Uterus (tissue), 4 donors: ENCODE data around the gene CXCL12. TPM values are rescaled to one million over a fixed set of nuclear protein-coding genes. Genes with fewer than 3 reads are reported as not detected.

Experiments
- DNase-seq, 2 donors: peaks; one replicate each; pipeline ENCODE4 v3.0.0-alpha.2; 2019 to 2020
- H3K27ac ChIP-seq, 2 donors: fragments of 200-600 bp; sonication (generic); 1 replicate in 1 of 2; 2 replicates in 1 of 2; pipeline ENCODE4 v1.5.1; 2016 to 2018
- H3K27me3 ChIP-seq, 2 donors: fragments of 200-600 bp; sonication (generic); one replicate each; pipeline ENCODE4 v1.5.1; 2018 to 2019; ENCODE audit warnings: control low read depth in 1 of 2
- H3K36me3 ChIP-seq, 2 donors: fragments of 200-600 bp; sonication (generic); one replicate each; pipeline ENCODE4 v1.5.1; 2019; ENCODE audit warnings: control low read depth in 1 of 2
- H3K4me1 ChIP-seq, 2 donors: fragments of 200-600 bp; sonication (generic); one replicate each; pipeline ENCODE4 v1.5.1; 2018 to 2019; ENCODE audit warnings: control low read depth in 1 of 2
- H3K4me3 ChIP-seq, 2 donors: fragments of 200-600 bp; sonication (generic); 1 replicate in 1 of 2; 2 replicates in 1 of 2; pipeline ENCODE4 v1.5.1; 2018 to 2019; ENCODE audit warnings: mild to moderate bottlenecking in 1 of 2
- H3K9me3 ChIP-seq, 2 donors: fragments of 200-600 bp; sonication (generic); one replicate each; pipeline ENCODE4 v1.5.1; 2019; ENCODE audit warnings: control low read depth in 1 of 2
- CTCF ChIP-seq, 4 experiments: fragments of 200-600 bp in 2 of 4; fragments of 450-650 bp in 2 of 4; sonication (generic) in 2 of 4; IDR thresholded peaks; one replicate each; pipeline ENCODE4 v1.5.1; 2016 to 2019; ENCODE audit warnings: antibody characterized with exemption in 4 of 4, mild to moderate bottlenecking in 2 of 4, moderate library complexity in 1 of 4
- POLR2A ChIP-seq, 2 donors: fragments of 450-650 bp; IDR thresholded peaks; one replicate each; pipeline ENCODE4 v1.6.1; 2016; ENCODE audit warnings: antibody characterized with exemption in 2 of 2, mild to moderate bottlenecking in 1 of 2, moderate library complexity in 1 of 2
- intact Hi-C: fragments of 100-400 bp; cut with DNase I; formaldehyde crosslinking; loops from one replicate; pipeline ENCODE4 v1.15.1; 2023; ENCODE audit warnings: low total_unique reads
- total RNA-seq, 4 donors: library from RNA; depleted of rRNA in 3 of 4; stranded (reverse); fragments of >200 nt in 3 of 4; gene quantifications; one replicate each; pipeline versions ENCODE4 v1.1.0 to v1.2.4, GENCODE V29; 2014 to 2023
- donor health status: DM: yes; HTN: yes; CAD: no.

The CXCL12 gene
- total RNA-seq, 4 donors from 2014 or later, result 44.8 to 146 (median 97.5) TPM

DNA sequence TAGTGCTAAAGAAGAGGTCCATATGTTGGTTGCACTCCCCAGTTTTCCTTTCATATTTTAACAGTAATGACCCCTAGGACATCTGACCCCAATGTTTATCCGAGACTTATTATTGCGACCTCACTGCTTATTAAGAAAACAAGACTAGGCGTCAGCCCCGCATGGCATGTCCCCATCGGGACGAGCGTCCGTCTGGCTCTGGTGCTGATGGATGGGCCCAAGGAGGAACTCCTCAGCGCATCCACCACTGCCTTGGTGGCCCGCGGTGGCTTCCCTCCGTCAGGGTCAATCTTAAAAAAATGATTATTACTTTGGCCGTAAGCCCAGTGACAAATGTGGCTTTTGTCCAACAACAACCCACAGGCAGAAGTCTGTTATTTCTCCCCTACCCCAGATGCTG is 40.1 kb upstream of the CXCL12 start:
- no peaks in the 10 kb centered on the region for H3K27me3 ChIP-seq
- no peaks in the 10 kb centered on the region for H3K4me1 ChIP-seq
- no peaks in the 10 kb centered on the region for H3K9me3 ChIP-seq
- intact Hi-C loops, result no loop called here
- H3K36me3 ChIP-seq, result no peaks in the 10 kb centered on the region
- DNase-seq, result no peak
- H3K4me3 ChIP-seq, result no peak overlapping the region
- no peak overlapping the region for H3K27ac ChIP-seq
- no peak for TF ChIP-seq POLR2A (IDR thresholded peaks at IDR 0.05)
- no peak for TF ChIP-seq CTCF (IDR thresholded peaks at IDR 0.05)

GRCh38 chr10:44424298-44424697 is 39.4 kb upstream of the CXCL12 start:
- Histone ChIP-seq H3K27me3 (no peaks in the 10 kb centered on the region), H3K36me3 (no peaks in the 10 kb centered on the region), H3K9me3 (no peaks in the 10 kb centered on the region), H3K4me3 (no peak overlapping the region), H3K4me1 (no peaks in the 10 kb centered on the region), H3K27ac (no peak overlapping the region)
- TF ChIP-seq POLR2A (IDR thresholded peaks at IDR 0.05), result no peak
- no peak for TF ChIP-seq CTCF (IDR thresholded peaks at IDR 0.05)
- intact Hi-C loops, result no loop called here
- DNase-seq, result no peak

- Histone ChIP-seq H3K27me3 (no peaks in the 10 kb centered on the region), H3K4me1 (no peaks in the 10 kb centered on the region), H3K36me3 (no peaks in the 10 kb centered on the region), H3K9me3 (no peaks in the 10 kb centered on the region), H3K4me3 (no peak overlapping the region), H3K27ac (no peak overlapping the region)
- no peak for TF ChIP-seq POLR2A (IDR thresholded peaks at IDR 0.05)
- TF ChIP-seq CTCF (IDR thresholded peaks at IDR 0.05), result no peak
- no peak for DNase-seq
- intact Hi-C loops, result no loop called here
Observed at GRCh38 chr10:44422570-44423101, 37.7 kb upstream of the CXCL12 start.

GRCh38 chr10:44422153-44422552 is 37.3 kb upstream of the CXCL12 start:
- intact Hi-C loops, result no loop called here
- Histone ChIP-seq H3K27me3 (no peaks in the 10 kb centered on the region), H3K27ac (no peak overlapping the region), H3K9me3 (no peaks in the 10 kb centered on the region), H3K36me3 (no peaks in the 10 kb centered on the region), H3K4me3 (no peak overlapping the region), H3K4me1 (no peaks in the 10 kb centered on the region)
- peak in 1 of 2 donors; percentile 3 for DNase-seq
- TF ChIP-seq CTCF (IDR thresholded peaks at IDR 0.05), result no peak
- TF ChIP-seq POLR2A (IDR thresholded peaks at IDR 0.05), result no peak

- Histone ChIP-seq H3K4me1 (peaks cover 0 to 4% of the 10 kb centered on the region in 2 donors), H3K4me3 (no peak overlapping the region), H3K27me3 (no peaks in the 10 kb centered on the region), H3K9me3 (no peaks in the 10 kb centered on the region), H3K27ac (no peak overlapping the region), H3K36me3 (no peaks in the 10 kb centered on the region)
- intact Hi-C loops, result no loop called here
- no peak for DNase-seq
- TF ChIP-seq POLR2A (IDR thresholded peaks at IDR 0.05) (no peak), CTCF (IDR thresholded peaks at IDR 0.05) (no peak)
Observed at GRCh38 chr10:44419790-44420549, 35.1 kb upstream of the CXCL12 start.
